Fibroblast of lung (primary cell): ENCODE results near the gene CXCL17. TPM values are rescaled to one million over a fixed set of nuclear protein-coding genes. Genes with fewer than 3 reads are reported as not detected.

Source experiments
- DNase-seq, 2 donors: peaks; one replicate each; pipeline versions ENCODE4 v3.0.0 to v3.0.0-alpha.2; 2010; ENCODE audit warnings: low read depth in 2 of 2
- H2AFZ ChIP-seq: 2 replicates; pipeline ENCODE4 v1.5.1; 2012; ENCODE audit warnings: low read length, control low read depth, inconsistent platforms
- H3K27ac ChIP-seq: 2 replicates; pipeline ENCODE4 v1.5.1; 2011; ENCODE audit warnings: low read length, control low read depth; ENCODE audit not compliant: insufficient read depth
- H3K27me3 ChIP-seq: 2 replicates; pipeline ENCODE4 v1.5.1; 2011; ENCODE audit warnings: mild to moderate bottlenecking, low read length; ENCODE audit not compliant: control insufficient read depth, insufficient read depth
- H3K36me3 ChIP-seq: 2 replicates; pipeline ENCODE4 v1.5.1; 2011; ENCODE audit warnings: low read length; ENCODE audit not compliant: control insufficient read depth, insufficient read depth
- H3K4me1 ChIP-seq: 2 replicates; pipeline ENCODE4 v1.5.1; 2011; ENCODE audit warnings: low read length; ENCODE audit not compliant: control insufficient read depth, insufficient read depth; ENCODE audit errors: extremely low read depth
- H3K4me2 ChIP-seq: 2 replicates; pipeline ENCODE4 v1.5.1; 2011; ENCODE audit warnings: low read length, control low read depth; ENCODE audit not compliant: insufficient read depth; ENCODE audit errors: extremely low read depth
- H3K4me3 ChIP-seq, 4 experiments: fragments of 200-600 bp in 1 of 4; sonication (generic) in 1 of 4; replicated peaks in 1 of 4; 2 replicates each; pipeline ENCODE4 v1.5.1; 2011 to 2016; ENCODE audit warnings: low read length in 4 of 4, low read depth in 3 of 4, mild to moderate bottlenecking in 3 of 4, control low read depth in 2 of 4, inconsistent platforms in 1 of 4, mixed read lengths in 1 of 4; ENCODE audit not compliant: insufficient read depth in 1 of 4; ENCODE audit errors: control extremely low read depth in 1 of 4
- H3K79me2 ChIP-seq: 2 replicates; pipeline ENCODE4 v1.5.1; 2012; ENCODE audit warnings: mild to moderate bottlenecking, low read length, inconsistent platforms; ENCODE audit not compliant: control insufficient read depth, insufficient read depth
- H3K9ac ChIP-seq: 2 replicates; pipeline ENCODE4 v1.5.1; 2011; ENCODE audit warnings: mild to moderate bottlenecking, low read length, control low read depth; ENCODE audit not compliant: insufficient read depth
- H3K9me3 ChIP-seq: 2 replicates; pipeline ENCODE4 v1.5.1; 2012; ENCODE audit warnings: low read depth, low read length; ENCODE audit not compliant: control insufficient read depth, insufficient read depth
- H4K20me1 ChIP-seq: 2 replicates; pipeline ENCODE4 v1.5.1; 2011; ENCODE audit warnings: low read length; ENCODE audit not compliant: control insufficient read depth, insufficient read depth; ENCODE audit errors: extremely low read depth
- CTCF ChIP-seq, 2 donors: IDR thresholded peaks in 1 of 2; conservative IDR thresholded peaks in 1 of 2; 1 replicate in 1 of 2; 2 replicates in 1 of 2; pipeline ENCODE4 v1.5.1; 2011 to 2012; ENCODE audit warnings: low read length in 2 of 2, control low read depth in 1 of 2, inconsistent platforms in 1 of 2, low read depth in 1 of 2, mild to moderate bottlenecking in 1 of 2
- EZH2 ChIP-seq: IDR thresholded peaks from 2 replicates; pipeline ENCODE4 v1.5.1; 2012; ENCODE audit warnings: low read length, control low read depth, mild to moderate bottlenecking; ENCODE audit errors: missing control alignments
- polyA plus RNA-seq, 2 donors: library from polyadenylated mRNA; depleted of rRNA in 1 of 2; stranded (reverse) in 1 of 2; unstranded in 1 of 2; fragments of >200 nt; gene quantifications; 2 replicates each; pipeline ENCODE4 v1.2.1, GENCODE V29; 2011 to 2012; ENCODE audit warnings: missing spikeins in 1 of 2
- total RNA-seq: library from RNA; depleted of rRNA; stranded (reverse); fragments of >200 nt; gene quantifications from 2 replicates; pipeline ENCODE4 v1.2.1, GENCODE V29; 2014

Gene CXCL17
- total and polyA plus RNA-seq, 2 donors (not counting 1 experiment from before 2014, with no cell fraction given): not detected

GRCh38 chr19:42396381-42397262 lies 46.1 kb downstream of the CXCL17 start:
- Histone ChIP-seq H3K27me3 (no peaks in the 10 kb centered on the region), H3K9ac (peak overlapping the region; percentile 64), H3K36me3 (no peaks in the 10 kb centered on the region), H3K4me2 (peak overlapping the region; percentile 94), H4K20me1 (no peaks in the 10 kb centered on the region), H3K79me2 (peaks cover 2% of the 10 kb centered on the region), H3K4me1 (peaks cover 6% of the 10 kb centered on the region), H3K9me3 (no peaks in the 10 kb centered on the region), H3K27ac (peak overlapping the region; percentile 86), H2AFZ (peak overlapping the region; percentile 95), H3K4me3 (peak overlapping the region; percentile 64 to 79 (median 73))
- no peak for TF ChIP-seq CTCF (conservative IDR thresholded peaks at IDR 0.05 in 1 of 2, IDR thresholded peaks at IDR 0.05 in 1 of 2; ENCODE audit: low read depth in 1 of 2, low read length in 2 of 2)
- TF ChIP-seq EZH2: no peak
- peak; percentile 98 to 99 for DNase-seq

DNA sequence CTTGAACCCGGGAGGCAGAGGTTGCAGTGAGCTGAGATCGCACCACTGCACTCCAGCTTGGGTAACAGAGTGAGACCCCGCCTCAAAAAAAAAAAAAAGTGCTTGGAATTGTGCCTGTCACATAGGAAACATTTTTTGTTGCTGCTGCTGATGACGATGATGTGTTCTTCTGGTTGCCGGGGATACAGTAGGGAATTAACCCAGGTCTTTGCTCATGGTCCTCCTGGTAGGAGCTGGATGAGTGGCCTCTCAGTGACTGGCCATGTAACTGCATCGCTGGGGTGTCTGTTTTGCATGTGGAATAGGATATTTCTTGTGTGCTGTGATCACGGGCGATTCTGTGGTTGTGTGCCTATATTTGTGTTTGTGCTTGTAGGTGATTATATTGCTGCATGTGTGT lies 48.0 kb downstream of the CXCL17 start:
- Histone ChIP-seq H3K27me3 (peaks cover 16% of the 10 kb centered on the region), H3K79me2 (peaks cover 2% of the 10 kb centered on the region), H3K27ac (no peak overlapping the region), H3K4me2 (no peak overlapping the region), H3K36me3 (no peaks in the 10 kb centered on the region), H3K4me3 (no peak overlapping the region), H4K20me1 (no peaks in the 10 kb centered on the region), H3K9ac (no peak overlapping the region), H3K9me3 (no peaks in the 10 kb centered on the region), H2AFZ (no peak overlapping the region), H3K4me1 (peaks cover 4% of the 10 kb centered on the region)
- DNase-seq: no peak
- TF ChIP-seq EZH2 (no peak), CTCF (conservative IDR thresholded peaks at IDR 0.05 in 1 of 2, IDR thresholded peaks at IDR 0.05 in 1 of 2; ENCODE audit: low read depth in 1 of 2, low read length in 2 of 2) (no peak)

GRCh38 chr19:42392165-42392564 lies 50.6 kb downstream of the CXCL17 start:
- no peak for DNase-seq
- TF ChIP-seq CTCF (conservative IDR thresholded peaks at IDR 0.05 in 1 of 2, IDR thresholded peaks at IDR 0.05 in 1 of 2; ENCODE audit: low read depth in 1 of 2, low read length in 2 of 2) (no peak), EZH2 (no peak)

More at GRCh38 chr19:42392165-42392564, 50.6 kb downstream of the CXCL17 start:
- Histone ChIP-seq H3K79me2 (no peaks in the 10 kb centered on the region), H3K4me2 (no peak overlapping the region), H2AFZ (no peak overlapping the region), H3K27ac (no peak overlapping the region), H4K20me1 (no peaks in the 10 kb centered on the region), H3K9me3 (no peaks in the 10 kb centered on the region), H3K9ac (no peak overlapping the region), H3K4me1 (no peaks in the 10 kb centered on the region), H3K36me3 (no peaks in the 10 kb centered on the region), H3K4me3 (no peak overlapping the region), H3K27me3 (peaks cover 19% of the 10 kb centered on the region)
